Kidney glomerular epithelial cell (primary cell): ENCODE results near the gene ATP2C1.
"Not testable (repeated sequence)": the region's sequence is repeated elsewhere in the genome, so short reads cannot be mapped to it uniquely, and the experiment has no call there.

Experiments
- DNase-seq: peaks from one replicate; lab custom pipeline; 2025; lab: John Stamatoyannopoulos, UW

The ATP2C1 gene

GRCh38 chr3:130981469-130981868 is 87.6 kb downstream of the ATP2C1 start:
- no peak for DNase-seq

GRCh38 chr3:130990282-130990681 is 96.4 kb downstream of the ATP2C1 start:
- DNase-seq, result peak; percentile 13

GRCh38 chr3:130991126-130991525 is 97.2 kb downstream of the ATP2C1 start:
- no peak for DNase-seq

GRCh38 chr3:130992344-130992743 is 98.5 kb downstream of the ATP2C1 start:
- no peak for DNase-seq

- no peak for DNase-seq
Measured at GRCh38 chr3:130997289-130997688, 103.4 kb downstream of the ATP2C1 start.

GRCh38 chr3:131001071-131001470 is 107.2 kb downstream of the ATP2C1 start:
- DNase-seq, result no peak

GRCh38 chr3:131004603-131005002 is 110.7 kb downstream of the ATP2C1 start:
- DNase-seq, result no peak

GRCh38 chr3:131007256-131007655 is 113.4 kb downstream of the ATP2C1 start:
- no peak for DNase-seq

GRCh38 chr3:131007782-131008181 is 113.9 kb downstream of the ATP2C1 start:
- DNase-seq, result no peak

GRCh38 chr3:131008326-131008725 is 114.4 kb downstream of the ATP2C1 start:
- no peak for DNase-seq

- no peak for DNase-seq
Measured at GRCh38 chr3:131009698-131010097, 115.8 kb downstream of the ATP2C1 start.

GRCh38 chr3:131018970-131019369 is 125.1 kb downstream of the ATP2C1 start:
- DNase-seq, result no peak

- no peak for DNase-seq
Measured at GRCh38 chr3:131020122-131020693, 126.3 kb downstream of the ATP2C1 start.

- no peak for DNase-seq
Measured at GRCh38 chr3:131025539-131025938, 131.7 kb downstream of the ATP2C1 start.

GRCh38 chr3:131026321-131027151 is 132.7 kb downstream of the ATP2C1 start, which contains the start of the genes ASTE1 and NEK11:
Gene ASTE1, minus strand, starts transcription at chr3:131026825. Its CDS starts 1,519 bp downstream, at chr3:131025306.
Gene NEK11, plus strand, starts transcription at chr3:131026877. Its CDS starts 2,832 bp downstream, at chr3:131029709.
- DNase-seq, result peak; percentile 82

- DNase-seq, result no peak
Measured at GRCh38 chr3:131028844-131029243, 135.0 kb downstream of the ATP2C1 start.

GRCh38 chr3:131031660-131032059 is 137.8 kb downstream of the ATP2C1 start:
- DNase-seq, result no peak

- DNase-seq, result peak; percentile 8
Measured at GRCh38 chr3:131033480-131034080, 139.7 kb downstream of the ATP2C1 start.

- peak; percentile 39 for DNase-seq
Measured at GRCh38 chr3:131036200-131036816, 142.4 kb downstream of the ATP2C1 start.

GRCh38 chr3:131036986-131037385 is 143.1 kb downstream of the ATP2C1 start:
- no peak for DNase-seq

GRCh38 chr3:131038326-131038725 is 144.4 kb downstream of the ATP2C1 start:
- no peak for DNase-seq

- DNase-seq, result not testable (repeated sequence)
Measured at GRCh38 chr3:131042271-131042985, 148.5 kb downstream of the ATP2C1 start.
